HCT116 (cell line): ENCODE data around the gene NFIA. TPM values are rescaled to one million over a fixed set of nuclear protein-coding genes. Genes with fewer than 3 reads are reported as not detected.

Experiments
- ATAC-seq: fragments of 200-7000 bp; cut with Tn5 transposase; 2 replicates; pipeline ENCODE4 v1.9.1; 2020; ENCODE audit warnings: mild to moderate bottlenecking, moderate library complexity
- BruUV-seq: library from RNA; stranded (reverse); fragments of 400-500 nt; replicated peaks from 2 replicates; lab custom pipeline; 2021; lab: Mats Ljungman, UMichigan
- CTCF ChIA-PET: fragments of 300-600 bp; sonication (Branson Sonifier 250); formaldehyde crosslinking; loops from one replicate; lab custom pipeline; 2021; ENCODE audit warnings: antibody characterized with exemption; lab: Charles Lee
- POLR2A ChIA-PET: fragments of 300-600, 350-600 bp; sonication (Branson Sonifier 250); formaldehyde crosslinking; loops from one replicate; lab custom pipeline; 2021; ENCODE audit warnings: antibody characterized with exemption; lab: Charles Lee
- RAD21 ChIA-PET, 2 experiments: fragments of 300-600 bp; sonication (Branson Sonifier 250); formaldehyde crosslinking; loops; one replicate each; lab custom pipeline; 2023; ENCODE audit warnings: low total read pairs in 2 of 2; ENCODE audit not compliant: uncharacterized antibody in 2 of 2, unreplicated experiment in 2 of 2, low non-redundant PET in 1 of 2; lab: Charles Lee
- DNase-seq: peaks from one replicate; pipeline ENCODE4 v3.0.0-alpha.2; 2010; ENCODE audit warnings: low read depth, low spot score
- H2AFZ ChIP-seq: fragments of 200-600 bp; shearing (Covaris generic), sonication (generic); 2 replicates; pipeline ENCODE4 v1.6.1; 2017; ENCODE audit warnings: low read depth, mixed run types, mixed read lengths, antibody characterized with exemption, low read length; ENCODE audit not compliant: poor library complexity, severe bottlenecking
- H3K27ac ChIP-seq: 2 replicates; pipeline ENCODE4 v1.5.1; 2012; ENCODE audit warnings: low read depth, low read length
- H3K27me3 ChIP-seq: fragments of 200-600 bp; sonication (generic); 2 replicates; pipeline ENCODE4 v1.6.1; 2016; ENCODE audit warnings: mixed run types, low read length, mixed read lengths; ENCODE audit not compliant: insufficient read depth
- H3K36me3 ChIP-seq, 2 experiments: fragments of 200-500 bp in 1 of 2; fragments of 200-600 bp in 1 of 2; sonication (Bioruptor generic) in 1 of 2; sonication (generic) in 1 of 2; 2 replicates each; pipeline versions ENCODE4 v1.5.1 to v1.6.1; 2014 to 2016; ENCODE audit warnings: low read length in 2 of 2, inconsistent platforms in 1 of 2, mixed read lengths in 1 of 2, mixed run types in 1 of 2; ENCODE audit not compliant: insufficient read depth in 2 of 2, control insufficient read depth in 1 of 2
- H3K4me1 ChIP-seq, 2 experiments: fragments of 200-600 bp in 1 of 2; sonication (generic) in 1 of 2; 2 replicates each; pipeline versions ENCODE4 v1.5.1 to v1.6.1; 2012 to 2017; ENCODE audit warnings: low read length in 2 of 2, inconsistent platforms in 1 of 2, mild to moderate bottlenecking in 1 of 2, mixed read lengths in 1 of 2, mixed run types in 1 of 2, moderate library complexity in 1 of 2; ENCODE audit not compliant: insufficient read depth in 2 of 2, control insufficient read depth in 1 of 2
- H3K4me2 ChIP-seq: fragments of 200-600 bp; sonication (generic); 2 replicates; pipeline ENCODE4 v1.6.1; 2017; ENCODE audit warnings: mixed run types, low read length, mixed read lengths
- H3K4me3 ChIP-seq, 2 experiments: fragments of 200-600 bp in 1 of 2; sonication (generic) in 1 of 2; replicated peaks in 1 of 2; 2 replicates each; pipeline ENCODE4 v1.5.1; 2011 to 2016; ENCODE audit warnings: low read length in 2 of 2, control low read depth in 1 of 2, low read depth in 1 of 2, mild to moderate bottlenecking in 1 of 2, mixed read lengths in 1 of 2, mixed run types in 1 of 2
- H3K79me2 ChIP-seq: fragments of 200-600 bp; sonication (generic); 2 replicates; pipeline ENCODE4 v1.6.1; 2017; ENCODE audit warnings: mild to moderate bottlenecking, mixed run types, low read length, moderate library complexity, mixed read lengths; ENCODE audit not compliant: insufficient read depth
- H3K9ac ChIP-seq: fragments of 200-600 bp; sonication (generic); 2 replicates; pipeline ENCODE4 v1.6.1; 2016; ENCODE audit warnings: low read length, mixed read lengths
- H3K9me2 ChIP-seq: fragments of 200-600 bp; sonication (generic), shearing (Covaris generic); 2 replicates; pipeline ENCODE4 v1.6.1; 2017; ENCODE audit warnings: mixed run types, mild to moderate bottlenecking, moderate library complexity; ENCODE audit not compliant: insufficient read depth
- H3K9me3 ChIP-seq, 2 experiments: fragments of 200-500 bp in 1 of 2; fragments of 200-600 bp in 1 of 2; sonication (Bioruptor generic) in 1 of 2; sonication (generic) in 1 of 2; 2 replicates each; pipeline ENCODE4 v1.6.1; 2014 to 2017; ENCODE audit warnings: low read length in 2 of 2, mixed read lengths in 2 of 2, inconsistent platforms in 1 of 2, low read depth in 1 of 2, mild to moderate bottlenecking in 1 of 2, mixed run types in 1 of 2, moderate library complexity in 1 of 2; ENCODE audit not compliant: control insufficient read depth in 1 of 2, insufficient read depth in 1 of 2
- H4K20me1 ChIP-seq: fragments of 200-600 bp; sonication (generic), shearing (Covaris generic); 2 replicates; pipeline ENCODE4 v1.6.1; 2017; ENCODE audit warnings: mixed run types, mild to moderate bottlenecking, moderate library complexity; ENCODE audit not compliant: insufficient read depth
- ATF3 ChIP-seq: IDR thresholded peaks from 2 replicates; pipeline ENCODE4 v1.6.1; 2012
- ELF1 ChIP-seq: IDR thresholded peaks from 2 replicates; pipeline ENCODE4 v1.6.1; 2012; ENCODE audit warnings: low read depth, borderline replicate concordance
- POLR2AphosphoS5 ChIP-seq: IDR thresholded peaks from 2 replicates; pipeline ENCODE4 v1.6.1; 2011; ENCODE audit warnings: mild to moderate bottlenecking, low read depth, low read length, moderate library complexity
- REST ChIP-seq: IDR thresholded peaks from 2 replicates; pipeline ENCODE4 v1.6.1; 2012; ENCODE audit warnings: low read depth
- SP1 ChIP-seq: IDR thresholded peaks from 2 replicates; pipeline ENCODE4 v1.6.1; 2012; ENCODE audit warnings: low read depth
- intact Hi-C: fragments of 100-400 bp; cut with micrococcal nuclease; formaldehyde crosslinking; loops from 2 replicates; pipeline ENCODE4 v1.10.0; 2022
- total RNA-seq: library from RNA; stranded (reverse); gene quantifications from one replicate; pipeline ENCODE4 v1.2.1, GENCODE V29; 2021; ENCODE audit not compliant: unreplicated experiment

Gene NFIA
- total RNA-seq, 1 experiment from 2014 or later, result 17.2 TPM

DNA sequence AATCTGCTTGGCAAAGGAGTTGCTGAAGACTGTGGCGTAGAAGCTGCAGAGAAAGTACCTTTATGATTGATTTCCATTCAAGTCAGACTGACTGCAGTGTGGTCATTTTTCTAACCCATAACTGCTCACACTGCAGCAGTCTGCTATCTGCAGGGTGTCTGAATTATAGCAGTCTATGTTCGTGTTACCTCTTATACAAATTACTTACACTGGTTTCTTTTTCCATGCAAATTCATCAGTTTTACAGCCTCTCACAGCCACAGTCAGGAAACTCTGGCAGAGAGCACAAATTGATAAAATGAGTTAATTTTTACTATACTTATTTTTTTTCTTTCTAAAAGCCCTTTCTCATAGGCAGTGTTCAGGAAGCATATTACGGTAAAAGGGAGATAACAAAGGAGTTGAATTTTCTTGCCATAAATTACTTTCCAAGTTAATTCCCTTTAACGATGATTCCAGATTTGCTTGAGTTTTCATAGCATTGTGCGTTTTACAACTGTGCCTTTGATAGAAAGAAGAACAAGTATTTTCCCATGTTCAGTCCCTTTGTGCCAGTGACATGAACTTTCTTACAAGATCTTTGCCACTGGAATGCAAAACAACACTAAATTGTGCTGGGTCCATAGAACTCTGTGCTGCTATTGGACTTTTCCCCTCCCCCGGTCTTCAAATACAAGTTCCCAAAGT is 261.5 kb downstream of the NFIA start:
- H4K20me1 ChIP-seq, result no peaks in the 10 kb centered on the region
- BruUV-seq, result no TSS peak
- no peak overlapping the region for H3K4me2 ChIP-seq
- ChIA-PET RAD21 (no interaction called here), CTCF (no interaction called here), POLR2A (no interaction called here)
- H3K27ac ChIP-seq, result no peak overlapping the region
- H3K9me2 ChIP-seq, result no peaks in the 10 kb centered on the region
- H3K9ac ChIP-seq, result no peak overlapping the region
- peaks cover 0 to under 1% of the 10 kb centered on the region in 2 experiments; a peak in 1 of 4 replicates for H3K4me1 ChIP-seq
- H3K4me3 ChIP-seq, result no peak overlapping the region
- no peaks in the 10 kb centered on the region for H3K9me3 ChIP-seq
- H2AFZ ChIP-seq, result no peak overlapping the region
- no peak for DNase-seq
- no peak for ATAC-seq
- intact Hi-C loops, result no loop called here
- H3K36me3 ChIP-seq, result no peaks in the 10 kb centered on the region
- no peaks in the 10 kb centered on the region for H3K79me2 ChIP-seq
- no peaks in the 10 kb centered on the region for H3K27me3 ChIP-seq
- TF ChIP-seq POLR2AphosphoS5 (no peak), REST (no peak)

GRCh38 chr1:61344696-61345095 is 262.3 kb downstream of the NFIA start:
- no peaks in the 10 kb centered on the region for H3K9me2 ChIP-seq
- H3K79me2 ChIP-seq, result no peaks in the 10 kb centered on the region
- no peaks in the 10 kb centered on the region for H3K4me1 ChIP-seq
- no peaks in the 10 kb centered on the region for H3K36me3 ChIP-seq
- intact Hi-C loops, result no loop called here
- H3K4me3 ChIP-seq, result no peak overlapping the region
- ChIA-PET POLR2A (no interaction called here), RAD21 (no interaction called here), CTCF (no interaction called here)
- no peak overlapping the region for H3K9ac ChIP-seq
- H2AFZ ChIP-seq, result no peak overlapping the region
- no peak overlapping the region for H3K4me2 ChIP-seq
- TF ChIP-seq ELF1 (no peak), ATF3 (no peak), REST (no peak), SP1 (no peak)
- BruUV-seq, result no TSS peak
- H3K27ac ChIP-seq, result no peak overlapping the region
- no peaks in the 10 kb centered on the region for H3K9me3 ChIP-seq
- no peaks in the 10 kb centered on the region for H3K27me3 ChIP-seq
- ATAC-seq (no peak), DNase-seq (no peak)
- H4K20me1 ChIP-seq, result no peaks in the 10 kb centered on the region
